HG03460 (cell line): ENCODE results near the gene JUP.

Experiments used
- ATAC-seq: cut with Tn5 transposase; IDR thresholded peaks from one replicate; pipeline ENCODE4 v1.9.1; 2021; ENCODE audit not compliant: unreplicated experiment

Gene JUP

DNA sequence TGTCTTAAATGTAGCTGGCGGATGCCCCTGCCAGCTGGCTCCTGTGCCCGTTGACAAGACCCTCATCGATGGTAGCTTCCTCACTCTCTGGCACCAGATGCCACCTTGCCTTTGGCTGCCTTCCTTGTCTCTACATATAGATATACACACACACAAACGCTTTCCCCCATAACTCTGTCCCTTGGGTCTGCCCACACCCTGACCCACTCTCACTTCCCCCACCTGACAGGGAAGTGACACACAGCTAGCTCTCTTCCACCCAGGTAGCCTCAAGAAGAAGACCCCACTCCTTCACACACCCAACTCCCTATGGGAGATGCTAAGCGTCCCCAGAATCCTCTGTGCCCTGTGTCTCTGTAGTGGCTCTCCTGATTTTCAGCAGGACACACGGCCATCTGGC, 25.6 kb downstream of the JUP start:
- no peak for ATAC-seq

DNA sequence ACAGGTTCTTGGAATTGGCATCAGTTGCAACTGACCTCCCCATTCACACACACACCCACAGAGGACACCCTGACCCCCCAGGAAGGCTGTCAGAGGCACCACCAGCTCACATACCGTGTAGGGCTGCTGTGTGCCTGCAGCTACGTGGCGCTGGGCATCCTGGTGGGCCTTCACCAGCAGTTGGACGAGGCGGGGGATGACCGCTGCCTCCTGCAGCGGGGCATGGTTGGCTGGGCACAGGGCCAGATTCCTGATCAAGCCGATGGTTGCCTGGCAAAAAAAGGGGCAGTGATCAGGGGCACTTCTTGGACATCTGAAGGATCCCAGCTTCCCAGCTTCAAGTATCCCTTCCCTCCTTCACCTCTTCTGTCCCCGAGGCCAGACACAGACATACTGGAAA, 27.9 kb downstream of the JUP start:
- ATAC-seq: no peak

DNA sequence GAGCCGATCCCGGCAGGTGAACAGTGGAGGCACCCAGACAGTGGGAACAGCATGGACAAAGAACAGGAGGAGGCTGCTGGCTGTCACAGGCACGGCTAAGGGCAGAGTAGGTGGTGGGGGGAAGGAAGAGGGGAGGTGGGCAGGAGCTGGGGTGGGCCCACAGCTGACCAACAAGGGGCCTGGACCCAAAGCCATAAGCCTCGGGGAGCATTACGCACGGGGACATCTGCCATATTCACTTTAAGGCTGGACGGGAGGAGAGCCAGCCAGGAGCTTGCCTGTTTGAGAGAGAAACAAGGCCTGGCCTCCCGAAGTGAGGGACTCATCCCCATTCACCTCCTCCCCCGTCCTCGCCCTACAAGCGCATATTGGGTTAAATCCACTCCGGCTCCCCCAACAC, 32.4 kb downstream of the JUP start:
- no peak for ATAC-seq

- ATAC-seq: no peak
Observed at GRCh38 chr17:41751288-41751687, 35.2 kb downstream of the JUP start.

GRCh38 chr17:41750862-41751261, 35.6 kb downstream of the JUP start:
- ATAC-seq: no peak

DNA sequence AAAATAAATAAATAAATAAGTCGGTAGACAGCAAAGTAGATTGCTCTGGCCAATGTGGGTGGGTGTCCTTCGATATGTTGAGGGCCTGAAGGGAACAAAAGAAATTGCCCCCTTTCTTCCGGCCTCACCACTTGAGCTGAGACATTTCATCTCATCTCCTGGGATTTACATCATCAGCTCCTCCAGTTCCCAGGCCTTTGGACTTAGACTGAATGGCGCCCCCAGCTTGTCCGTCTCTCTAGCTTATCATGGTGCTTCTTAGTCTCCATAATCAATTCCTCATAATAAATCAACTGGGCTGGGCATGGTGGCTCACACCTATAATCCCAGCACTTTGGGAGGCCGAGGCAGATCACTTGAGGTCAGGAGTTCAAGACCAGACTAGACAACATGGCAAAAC, 38.2 kb downstream of the JUP start:
- no peak for ATAC-seq

- ATAC-seq: no peak
Observed at GRCh38 chr17:41741709-41742108, 44.8 kb downstream of the JUP start.

DNA sequence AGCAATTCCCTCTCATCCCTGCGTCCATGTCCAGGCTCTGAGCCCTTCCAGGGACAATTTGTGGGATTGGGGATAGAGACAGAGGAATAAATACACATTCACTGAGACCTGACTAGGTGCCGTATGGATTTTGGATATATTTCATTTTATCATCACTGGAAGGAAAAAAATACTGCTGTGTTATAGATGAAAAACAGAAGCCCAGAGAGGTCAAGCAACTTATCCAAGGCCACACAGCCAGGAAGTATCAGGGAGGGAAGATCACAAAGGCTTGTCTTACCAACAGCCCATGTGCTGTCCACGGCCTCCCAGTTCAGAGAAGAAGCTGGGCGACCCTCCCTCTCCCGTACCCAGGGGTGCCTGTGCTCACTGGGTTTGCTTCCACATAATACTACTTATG, 46.0 kb downstream of the JUP start:
- no peak for ATAC-seq

GRCh38 chr17:41739661-41740352, 46.7 kb downstream of the JUP start:
- ATAC-seq: no peak

GRCh38 chr17:41738801-41739112, 47.8 kb downstream of the JUP start:
- no peak for ATAC-seq

- ATAC-seq: no peak
Observed at GRCh38 chr17:41738077-41738800, 48.3 kb downstream of the JUP start.

DNA sequence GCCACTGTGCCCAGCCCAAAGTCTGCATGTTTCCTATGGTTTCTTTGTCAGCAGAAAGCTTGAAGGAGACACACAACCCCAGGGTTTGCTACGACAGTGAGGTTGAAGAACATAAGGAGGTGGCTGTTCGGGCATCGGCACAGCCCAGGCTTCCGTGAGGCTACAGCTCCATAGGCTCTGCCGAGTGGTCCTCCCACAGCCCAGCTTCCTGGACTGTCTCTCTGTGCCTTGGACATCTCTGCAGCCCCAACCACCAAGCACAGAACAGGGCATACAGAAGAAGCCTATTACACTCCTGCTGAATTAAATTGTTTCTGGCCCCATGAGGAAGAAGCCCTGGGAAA, 48.9 kb downstream of the JUP start:
- no peak for ATAC-seq

- no peak for ATAC-seq
Observed at GRCh38 chr17:41736983-41737679, 49.4 kb downstream of the JUP start.

DNA sequence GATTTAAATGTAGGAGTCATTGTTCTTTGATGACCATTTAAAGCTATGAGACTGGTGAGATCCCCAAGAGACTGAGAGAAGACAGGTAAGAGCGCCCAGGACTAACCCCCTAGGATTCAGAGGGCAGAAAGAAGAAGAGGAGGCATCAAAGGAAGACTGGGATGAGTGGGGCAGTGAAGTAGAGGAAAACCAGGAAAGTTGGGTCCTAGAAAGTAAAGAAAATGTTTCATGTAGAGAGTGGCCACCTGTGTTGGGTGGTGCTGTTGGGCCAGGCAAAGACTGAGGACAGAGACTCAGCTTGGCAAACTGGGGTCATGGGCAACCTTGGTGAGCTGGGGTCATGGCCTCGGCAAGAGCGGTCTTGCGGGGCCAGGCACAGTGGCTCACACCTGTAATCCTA, 50.8 kb downstream of the JUP start:
- ATAC-seq: no peak

DNA sequence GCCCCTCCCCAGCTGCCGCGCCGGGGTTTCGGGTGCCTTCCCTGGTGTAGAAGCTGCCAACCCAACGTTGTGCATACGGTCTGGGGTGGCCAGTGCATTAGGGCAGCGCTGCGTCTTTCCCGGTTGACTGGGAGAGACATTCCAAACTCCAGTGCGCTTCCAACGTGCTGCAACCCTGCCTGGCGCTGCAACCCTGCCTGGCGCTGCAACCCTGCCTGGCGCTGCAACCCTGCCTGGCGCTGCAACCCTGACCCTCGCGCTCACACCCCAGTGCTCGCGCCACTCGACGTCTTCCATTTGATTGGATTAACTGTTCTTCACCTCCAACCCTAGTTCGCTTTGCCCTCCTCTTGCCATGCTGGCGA, 51.6 kb downstream of the JUP start:
- no peak for ATAC-seq

DNA sequence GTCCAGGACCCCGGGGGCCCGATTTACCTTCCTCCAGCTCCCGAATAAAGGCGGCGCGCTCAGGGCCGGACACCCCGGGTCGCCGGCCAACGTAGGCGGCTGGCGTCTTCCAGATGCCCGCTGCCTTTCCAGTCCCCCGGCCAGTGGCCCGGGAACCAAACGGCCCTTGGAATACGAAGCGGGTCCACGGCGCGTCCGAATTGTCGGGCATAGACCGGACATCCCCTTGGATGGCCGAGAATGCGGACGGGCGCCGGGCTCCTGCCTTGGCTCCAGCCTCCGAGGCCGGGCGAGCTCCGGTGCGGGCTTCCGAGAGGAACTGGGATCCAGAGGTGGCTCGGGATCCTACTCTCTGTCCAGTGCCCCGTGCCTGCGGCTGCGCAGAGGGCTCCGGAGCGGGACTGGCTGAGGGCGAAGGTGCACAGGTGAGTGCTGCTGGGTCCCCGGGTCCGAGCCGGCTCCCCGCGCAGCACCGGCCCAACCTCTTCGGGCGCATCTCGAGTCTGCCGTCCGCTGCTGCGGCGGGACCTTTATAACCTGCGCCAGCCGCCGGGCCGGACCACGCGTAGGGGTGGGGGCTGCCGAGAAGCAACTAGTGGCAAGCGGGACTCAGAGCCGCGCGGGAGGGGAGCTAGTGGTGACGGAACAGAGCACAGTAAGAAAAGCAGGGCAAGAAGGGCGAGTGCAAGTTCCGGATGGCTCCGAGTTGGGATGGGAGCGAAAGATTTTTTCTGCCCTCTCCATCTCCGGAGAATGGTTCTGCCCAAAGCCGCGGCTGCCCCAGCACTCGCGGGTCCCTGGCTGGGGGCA, 52.2 kb downstream of the JUP start, which contains the start of gene HAP1:
Gene HAP1 (minus strand): TSS at position 505 of the 810 bp plus-strand sequence. CDS start 9 bp downstream, at position 496.
- ATAC-seq: no peak

GRCh38 chr17:41733348-41734138, 53.0 kb downstream of the JUP start:
- no peak for ATAC-seq

DNA sequence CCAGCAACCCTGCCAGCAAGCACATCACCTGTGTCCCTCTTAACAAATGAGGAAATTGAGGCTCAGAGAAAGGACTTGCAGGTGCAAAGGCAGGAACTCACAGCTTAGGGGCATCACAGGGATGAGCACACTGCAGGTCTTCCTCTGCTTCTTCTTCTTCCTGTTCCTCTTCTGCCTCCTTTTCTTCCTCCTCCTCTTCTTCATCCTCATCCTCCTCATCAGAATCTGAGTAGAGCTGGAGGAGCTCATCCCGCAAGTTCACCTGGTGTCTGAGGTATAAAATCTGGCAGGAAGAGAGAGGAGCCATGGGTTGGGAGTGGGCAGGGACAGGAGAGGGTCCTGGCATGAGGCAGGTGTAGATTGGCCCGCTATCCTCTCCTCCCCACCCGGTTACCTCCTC, 54.7 kb downstream of the JUP start:
- no peak for ATAC-seq

DNA sequence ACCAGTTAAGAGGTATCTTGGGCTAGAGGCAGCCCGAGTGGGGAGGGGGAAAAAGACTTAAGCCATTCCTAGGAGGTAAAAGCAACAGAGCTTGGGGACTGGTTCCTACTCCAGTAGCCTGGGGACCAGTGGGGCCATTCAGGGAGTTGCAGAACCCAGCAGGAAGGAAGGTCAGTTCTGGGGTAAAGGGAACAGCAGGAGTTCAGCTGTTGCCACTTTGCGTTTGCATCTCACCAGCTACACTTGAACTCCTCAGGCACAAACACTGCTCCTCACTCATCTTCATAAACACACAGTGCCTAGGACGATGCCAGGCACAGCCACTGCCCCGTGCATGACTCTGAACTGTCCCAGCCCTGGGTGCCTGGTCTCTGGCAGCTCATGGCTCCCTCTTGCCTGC, 56.0 kb downstream of the JUP start:
- no peak for ATAC-seq

DNA sequence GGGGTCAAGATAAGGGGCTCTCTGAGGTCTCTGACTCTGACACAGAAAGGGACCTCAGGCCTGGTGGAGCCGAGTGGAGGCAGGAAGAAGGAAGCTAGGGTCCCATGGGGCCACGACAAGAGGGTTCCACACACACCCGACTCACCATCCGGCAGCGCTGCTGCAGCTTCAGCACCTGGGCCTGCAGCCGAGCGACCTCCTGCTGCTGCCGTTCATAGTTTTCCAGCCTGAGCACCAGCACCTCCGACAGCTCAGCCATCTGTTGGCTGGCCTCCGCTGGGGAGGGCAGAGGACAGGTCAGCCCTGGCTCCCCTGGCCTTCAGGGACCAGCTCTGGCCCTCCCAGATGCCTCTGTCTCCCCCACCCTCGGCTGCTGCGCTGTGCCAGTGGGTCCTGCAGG, 58.5 kb downstream of the JUP start:
- ATAC-seq: no peak

- ATAC-seq: no peak
Observed at GRCh38 chr17:41725134-41725533, 61.4 kb downstream of the JUP start.
